Measurements from ENCODE around the gene MCUB. TPM values are rescaled to one million over a fixed set of nuclear protein-coding genes. Genes with fewer than 3 reads are reported as not detected.

MCUB gene
- total RNA-seq, 1 donor from 2014 or later, result 14.8 TPM

DNA sequence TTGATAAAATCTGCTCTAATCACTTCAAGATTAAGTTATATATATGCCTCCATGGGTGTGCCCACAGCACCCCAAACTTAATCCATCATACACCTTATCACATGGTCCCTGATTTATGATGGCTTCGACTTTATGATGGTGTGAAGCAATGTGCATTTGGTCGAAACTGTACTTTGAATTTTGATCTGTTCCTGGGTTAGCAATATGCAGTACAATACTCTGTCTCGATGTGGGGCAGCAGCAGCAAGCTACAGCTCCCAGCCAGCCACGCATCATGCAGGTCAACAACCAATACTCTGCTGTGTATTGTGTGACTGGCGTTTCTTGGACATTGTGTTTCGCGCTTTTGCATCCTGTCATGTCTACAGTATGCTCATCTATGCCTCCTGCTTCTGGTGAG, 62.6 kb downstream of the MCUB start:
- Histone ChIP-seq H3K27ac (no peak overlapping the region), H3K27me3 (no peaks in the 10 kb centered on the region), H3K4me1 (no peaks in the 10 kb centered on the region), H3K4me3 (no peak overlapping the region), H3K36me3 (no peaks in the 10 kb centered on the region), H3K9me3 (no peaks in the 10 kb centered on the region)
- DNase-seq (no peak), ATAC-seq (no peak)
- TF ChIP-seq, protein P1, sequence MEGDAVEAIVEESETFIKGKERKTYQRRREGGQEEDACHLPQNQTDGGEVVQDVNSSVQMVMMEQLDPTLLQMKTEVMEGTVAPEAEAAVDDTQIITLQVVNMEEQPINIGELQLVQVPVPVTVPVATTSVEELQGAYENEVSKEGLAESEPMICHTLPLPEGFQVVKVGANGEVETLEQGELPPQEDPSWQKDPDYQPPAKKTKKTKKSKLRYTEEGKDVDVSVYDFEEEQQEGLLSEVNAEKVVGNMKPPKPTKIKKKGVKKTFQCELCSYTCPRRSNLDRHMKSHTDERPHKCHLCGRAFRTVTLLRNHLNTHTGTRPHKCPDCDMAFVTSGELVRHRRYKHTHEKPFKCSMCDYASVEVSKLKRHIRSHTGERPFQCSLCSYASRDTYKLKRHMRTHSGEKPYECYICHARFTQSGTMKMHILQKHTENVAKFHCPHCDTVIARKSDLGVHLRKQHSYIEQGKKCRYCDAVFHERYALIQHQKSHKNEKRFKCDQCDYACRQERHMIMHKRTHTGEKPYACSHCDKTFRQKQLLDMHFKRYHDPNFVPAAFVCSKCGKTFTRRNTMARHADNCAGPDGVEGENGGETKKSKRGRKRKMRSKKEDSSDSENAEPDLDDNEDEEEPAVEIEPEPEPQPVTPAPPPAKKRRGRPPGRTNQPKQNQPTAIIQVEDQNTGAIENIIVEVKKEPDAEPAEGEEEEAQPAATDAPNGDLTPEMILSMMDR (IDR thresholded peaks at IDR 0.05), result no peak
- intact Hi-C loops (cut with DNase I), result no loop called here

DNA sequence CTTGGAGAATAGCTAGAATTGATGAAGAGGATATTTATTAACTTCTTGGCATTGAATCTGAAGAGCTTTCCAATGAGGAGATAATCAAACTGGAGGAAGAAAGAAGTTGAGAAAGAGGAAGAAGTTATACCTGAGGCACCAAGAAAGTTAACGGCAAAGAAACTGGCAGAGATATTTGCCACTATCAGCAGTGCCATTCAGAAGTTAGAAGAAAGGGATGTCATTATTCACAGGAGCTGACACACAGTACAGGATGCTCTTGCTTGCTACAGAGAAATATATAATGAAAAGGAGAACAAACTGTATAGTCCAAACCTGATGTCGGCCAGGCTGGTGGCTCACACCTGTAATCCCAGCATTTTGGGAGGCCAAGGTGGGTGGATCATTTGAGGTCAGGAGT, 64.5 kb downstream of the MCUB start:
- Histone ChIP-seq H3K9me3 (no peaks in the 10 kb centered on the region), H3K27me3 (no peaks in the 10 kb centered on the region), H3K4me3 (no peak overlapping the region), H3K27ac (no peak overlapping the region), H3K36me3 (no peaks in the 10 kb centered on the region), H3K4me1 (no peaks in the 10 kb centered on the region)
- intact Hi-C loops (cut with DNase I), result no loop called here
- ATAC-seq, result no peak
- TF ChIP-seq, protein P1 (IDR thresholded peaks at IDR 0.05), result no peak
- no peak for DNase-seq

DNA sequence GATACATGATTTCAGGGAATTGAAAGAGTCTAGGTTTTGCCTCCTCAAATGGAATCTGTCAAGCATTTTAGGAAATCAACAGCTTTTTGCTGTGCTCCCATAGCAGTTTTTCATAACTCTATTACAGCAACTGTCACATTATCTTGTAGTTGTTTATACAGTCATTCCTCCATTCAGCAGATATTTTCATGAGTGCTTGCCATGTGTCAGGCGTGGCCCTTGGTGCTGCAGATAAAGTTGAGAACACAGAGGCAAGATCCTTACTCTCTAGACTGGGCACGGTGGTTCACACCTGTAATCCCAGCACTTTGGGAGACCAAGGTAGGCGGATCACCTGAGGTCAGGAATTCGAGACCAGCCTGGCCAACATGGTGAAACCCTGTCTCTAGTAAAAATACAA, 67.3 kb downstream of the MCUB start:
- Histone ChIP-seq H3K9me3 (no peaks in the 10 kb centered on the region), H3K36me3 (no peaks in the 10 kb centered on the region), H3K4me1 (no peaks in the 10 kb centered on the region), H3K27me3 (no peaks in the 10 kb centered on the region), H3K27ac (no peak overlapping the region), H3K4me3 (no peak overlapping the region)
- intact Hi-C loops (cut with DNase I), result no loop called here
- DNase-seq (no peak), ATAC-seq (no peak)
- TF ChIP-seq, protein P1 (IDR thresholded peaks at IDR 0.05), result no peak

DNA sequence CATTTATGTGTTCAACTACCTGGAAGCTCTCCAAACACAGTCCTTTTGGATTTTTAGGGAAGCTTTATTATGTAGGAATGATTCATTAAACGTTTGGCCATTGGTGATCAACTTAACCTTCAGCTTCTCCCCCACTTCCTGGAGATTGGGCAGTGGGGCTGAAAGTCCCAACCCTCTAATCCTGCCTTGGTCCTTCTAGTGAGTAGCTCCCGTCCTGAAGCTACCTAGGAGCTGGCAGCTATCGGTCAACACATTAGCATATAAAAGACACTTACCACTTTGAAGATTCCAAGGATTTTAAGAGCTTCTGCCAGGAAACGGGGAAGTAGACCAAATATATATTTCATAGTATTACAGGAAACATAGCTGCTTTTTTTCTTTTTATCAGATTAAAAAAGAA, 69.7 kb downstream of the MCUB start:
- H3K36me3 ChIP-seq, result no peaks in the 10 kb centered on the region
- DNase-seq (no peak), ATAC-seq (no peak)
- TF ChIP-seq, protein P1 (IDR thresholded peaks at IDR 0.05), result no peak
- no peaks in the 10 kb centered on the region for H3K4me1 ChIP-seq
- H3K27me3 ChIP-seq, result no peaks in the 10 kb centered on the region
- no peaks in the 10 kb centered on the region for H3K9me3 ChIP-seq
- H3K4me3 ChIP-seq, result no peak overlapping the region
- no peak overlapping the region for H3K27ac ChIP-seq
- intact Hi-C loops (cut with DNase I), result no loop called here

DNA sequence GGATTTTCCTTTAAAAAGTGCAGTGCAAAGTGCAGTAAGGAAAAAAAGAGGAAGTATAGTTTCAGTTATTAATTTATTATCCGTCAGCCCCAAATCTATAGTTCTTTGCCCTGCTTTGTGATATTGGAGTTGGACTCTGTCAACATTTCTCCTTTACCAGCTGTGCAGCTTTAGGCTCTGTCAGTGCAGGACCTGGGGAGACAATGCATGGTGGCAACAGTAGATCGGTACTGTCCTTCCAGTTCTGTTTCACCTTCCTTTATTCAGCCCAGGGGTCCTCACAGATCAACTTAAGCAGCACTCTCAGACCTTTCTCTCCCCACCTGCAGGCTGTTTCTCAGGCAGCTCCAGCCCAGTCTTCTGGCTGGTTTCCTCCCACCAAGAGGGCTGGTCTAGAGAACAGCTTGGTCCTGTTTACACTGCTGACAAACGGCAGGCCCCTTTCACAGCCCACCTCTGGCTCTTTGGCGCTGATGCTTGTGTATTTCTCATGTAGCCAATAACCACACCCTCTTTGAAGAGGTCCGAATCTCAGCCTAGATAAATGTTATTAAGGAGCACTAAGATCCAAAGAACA, 71.6 kb downstream of the MCUB start:
- intact Hi-C loops (cut with DNase I), result no loop called here
- no peak for DNase-seq
- no peak for ATAC-seq
- no peaks in the 10 kb centered on the region for H3K27me3 ChIP-seq
- TF ChIP-seq, protein P1 (IDR thresholded peaks at IDR 0.05), result no peak
- H3K36me3 ChIP-seq, result no peaks in the 10 kb centered on the region
- no peaks in the 10 kb centered on the region for H3K9me3 ChIP-seq
- no peaks in the 10 kb centered on the region for H3K4me1 ChIP-seq
- no peak overlapping the region for H3K4me3 ChIP-seq
- H3K27ac ChIP-seq, result no peak overlapping the region

DNA sequence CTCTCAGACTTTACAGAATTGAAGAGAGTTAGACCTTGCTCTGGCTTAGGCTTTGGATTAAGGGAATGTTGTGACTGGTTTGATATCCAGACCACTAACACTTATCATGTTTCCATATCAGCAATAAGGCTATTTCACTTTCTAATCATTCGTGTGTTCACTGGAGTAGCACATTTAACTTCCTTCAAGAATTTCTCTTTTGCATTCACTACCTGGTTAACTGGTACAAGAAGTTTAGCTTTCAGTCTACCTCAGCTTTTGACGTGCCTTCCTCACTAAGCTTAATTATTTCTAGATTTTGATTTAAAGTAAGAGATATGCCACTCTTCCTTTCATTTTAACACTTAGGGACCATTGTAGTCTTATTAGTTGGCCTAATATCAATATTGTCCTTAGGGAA, 80.6 kb downstream of the MCUB start:
- ATAC-seq (no peak), DNase-seq (no peak)
- TF ChIP-seq, protein P1 (IDR thresholded peaks at IDR 0.05), result no peak
- intact Hi-C loops (cut with DNase I), result no loop called here
- Histone ChIP-seq H3K27me3 (no peaks in the 10 kb centered on the region), H3K4me1 (no peaks in the 10 kb centered on the region), H3K27ac (no peak overlapping the region), H3K4me3 (no peak overlapping the region), H3K9me3 (no peaks in the 10 kb centered on the region), H3K36me3 (no peaks in the 10 kb centered on the region)

All from upper lobe of right lung (tissue), 1 donor.